Measurements from ENCODE around the gene THNSL1. TPM values are rescaled to one million over a fixed set of nuclear protein-coding genes. Genes with fewer than 3 reads are reported as not detected.
"Not testable (repeated sequence)": the region's sequence is repeated elsewhere in the genome, so short reads cannot be mapped to it uniquely, and the experiment has no call there.

The THNSL1 gene
- 10 to 100 TPM in 1 of 2 experiments, 1 to 10 TPM in 1; 9.8 to 10.0 TPM for total RNA-seq

DNA sequence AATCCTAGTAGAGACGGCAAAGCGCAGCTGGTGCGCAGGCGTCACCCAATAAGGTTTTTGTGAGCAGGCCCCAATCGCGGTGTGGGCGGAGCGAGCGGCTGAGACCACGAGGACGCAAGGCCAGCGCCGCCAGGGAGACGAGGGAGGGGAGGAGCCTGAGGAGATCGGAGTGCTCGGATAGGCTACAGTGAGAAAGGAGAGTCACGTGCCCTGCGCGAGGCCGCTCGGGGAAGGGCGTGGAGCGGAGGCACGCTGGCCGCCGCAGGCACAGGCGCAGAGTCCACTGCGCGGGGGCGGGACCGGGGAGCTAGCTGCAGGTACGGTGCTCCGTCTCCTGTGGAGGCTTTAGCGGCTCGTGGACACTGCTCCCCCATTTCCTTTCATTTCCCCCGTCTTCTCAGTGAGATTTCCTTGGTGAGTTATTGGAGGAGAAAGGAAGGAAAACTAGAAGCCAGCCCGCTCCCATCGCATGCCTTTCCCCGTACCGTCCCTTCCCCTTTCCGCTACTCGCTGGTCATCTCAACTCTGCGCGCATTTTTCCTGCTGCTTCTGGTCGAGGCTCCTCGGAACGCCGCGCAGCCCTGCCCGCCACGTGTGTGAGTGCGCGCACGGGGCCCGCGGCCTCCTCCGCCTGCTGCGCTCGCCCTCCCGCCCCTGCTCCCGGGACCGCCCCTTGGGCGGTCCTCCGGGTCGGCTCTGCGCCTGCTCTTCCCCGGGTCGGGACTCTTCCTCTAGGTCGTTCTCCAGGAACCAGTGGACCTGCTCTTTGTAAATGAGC, at the start of gene THNSL1:
THNSL1 (plus strand) TSS at position 237 of the 778 bp plus-strand sequence. CDS start 6,612 bp downstream, outside the sequence.
- ChIA-PET POLR2A (interaction anchor here (0.6 kb wide), 1 partner anchor 65 kb away, joined by 3 read pairs; no protein-coding TSS in a partner anchor), CTCF (no interaction called here)

- ChIA-PET CTCF (no interaction called here), POLR2A (no interaction called here)
Observed at GRCh38 chr10:24966962-24967481, 49.4 kb upstream of the THNSL1 start.

DNA sequence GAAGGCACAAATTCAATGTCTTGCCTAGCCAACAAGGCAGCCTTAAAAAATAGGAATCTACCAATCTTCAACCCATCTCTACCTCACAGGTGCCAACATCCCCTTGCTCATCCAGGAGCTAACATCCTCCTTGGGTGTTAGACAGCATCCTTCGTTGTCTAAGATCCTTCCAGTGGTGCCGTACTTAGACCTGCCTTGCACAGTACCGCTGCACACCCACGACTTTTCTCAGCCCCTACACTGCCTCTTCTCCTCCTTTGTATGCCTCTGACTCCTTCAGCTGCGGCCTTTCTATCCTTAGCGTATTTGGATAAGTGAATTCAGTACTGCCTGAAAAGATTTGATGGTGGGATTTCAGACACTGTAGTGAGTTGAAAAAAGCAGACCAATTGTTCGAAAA, 48.1 kb upstream of the THNSL1 start:
- ChIA-PET CTCF (no interaction called here), POLR2A (no interaction called here)

DNA sequence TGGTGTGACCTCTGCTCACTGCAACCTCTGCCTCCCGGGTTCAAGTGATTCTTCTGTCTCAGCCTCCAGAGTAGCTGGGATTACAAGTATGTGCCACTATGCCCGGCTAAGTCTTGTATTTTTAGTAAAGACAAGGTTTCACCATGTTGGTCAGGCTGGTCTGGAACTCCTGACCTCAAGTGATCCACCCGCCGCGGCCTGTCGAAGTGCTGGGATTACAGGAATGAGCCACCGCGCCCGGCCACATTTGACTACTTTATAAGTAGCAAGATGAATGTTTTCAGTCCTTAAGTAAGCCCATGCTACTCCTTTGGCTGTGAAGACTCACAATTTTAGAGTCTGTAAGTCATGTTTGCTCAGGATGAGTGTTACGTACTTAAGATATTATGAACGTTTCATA, 47.5 kb upstream of the THNSL1 start:
- CTCF ChIA-PET, POLR2A ChIA-PET: not testable (repeated sequence)

DNA sequence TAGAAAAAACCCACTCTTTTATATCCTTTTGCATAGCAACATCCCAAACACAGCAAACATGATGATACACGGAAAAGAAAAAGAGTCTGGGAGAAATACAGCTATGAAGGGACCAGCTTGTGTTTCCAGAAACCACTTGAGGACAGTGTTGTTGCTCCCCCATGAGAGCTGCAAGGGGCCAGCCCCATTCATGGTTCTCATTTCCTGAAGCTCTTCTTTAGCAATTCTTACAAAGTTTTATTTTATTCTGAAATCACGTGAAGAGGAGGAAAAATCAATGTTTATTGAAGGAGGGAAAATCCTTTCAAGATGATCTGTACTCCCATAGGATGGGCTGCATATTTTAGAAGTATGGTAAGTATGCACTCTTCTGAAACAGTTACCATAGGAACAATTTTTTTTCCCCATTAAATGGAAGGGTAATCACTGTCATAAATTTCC, 46.6 kb upstream of the THNSL1 start:
- POLR2A ChIA-PET = interaction anchor here (0.5 kb wide), 1 partner anchor 277 kb away, joined by 4 read pairs; no protein-coding TSS in a partner anchor
- CTCF ChIA-PET = no interaction called here

DNA sequence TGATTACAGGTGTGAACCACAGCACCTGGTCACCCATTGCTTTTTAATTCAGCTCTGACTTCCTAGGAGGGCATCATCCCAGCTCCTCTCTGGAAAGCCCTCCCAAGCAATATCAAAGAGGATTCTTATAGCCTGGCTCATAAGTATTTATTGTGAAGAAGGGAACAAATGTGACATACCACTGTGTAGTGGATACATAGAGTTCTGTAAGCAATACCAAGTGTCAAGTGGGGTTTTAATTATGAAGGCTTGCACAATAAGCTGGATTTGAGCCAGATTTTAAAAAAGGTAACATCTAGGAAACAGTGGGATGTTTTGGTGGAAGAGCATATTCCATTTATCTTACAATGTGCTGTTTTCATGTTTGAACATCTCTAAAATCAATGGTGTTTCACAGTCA, 45.0 kb upstream of the THNSL1 start:
- ChIA-PET CTCF (no interaction called here), POLR2A (interaction anchor here (0.7 kb wide), 1 partner anchor 559 kb away, joined by 3 read pairs; no protein-coding TSS in a partner anchor)

GRCh38 chr10:24973163-24973562, 43.2 kb upstream of the THNSL1 start:
- ChIA-PET POLR2A (no interaction called here), CTCF (no interaction called here)

GRCh38 chr10:24974976-24975375, 41.4 kb upstream of the THNSL1 start:
- ChIA-PET POLR2A (no interaction called here), CTCF (interaction anchor here (0.5 kb wide), 1 partner anchor 22 kb away, joined by 3 read pairs; no protein-coding TSS in a partner anchor)

GRCh38 chr10:24979685-24980084, 36.7 kb upstream of the THNSL1 start:
- POLR2A ChIA-PET = no interaction called here

DNA sequence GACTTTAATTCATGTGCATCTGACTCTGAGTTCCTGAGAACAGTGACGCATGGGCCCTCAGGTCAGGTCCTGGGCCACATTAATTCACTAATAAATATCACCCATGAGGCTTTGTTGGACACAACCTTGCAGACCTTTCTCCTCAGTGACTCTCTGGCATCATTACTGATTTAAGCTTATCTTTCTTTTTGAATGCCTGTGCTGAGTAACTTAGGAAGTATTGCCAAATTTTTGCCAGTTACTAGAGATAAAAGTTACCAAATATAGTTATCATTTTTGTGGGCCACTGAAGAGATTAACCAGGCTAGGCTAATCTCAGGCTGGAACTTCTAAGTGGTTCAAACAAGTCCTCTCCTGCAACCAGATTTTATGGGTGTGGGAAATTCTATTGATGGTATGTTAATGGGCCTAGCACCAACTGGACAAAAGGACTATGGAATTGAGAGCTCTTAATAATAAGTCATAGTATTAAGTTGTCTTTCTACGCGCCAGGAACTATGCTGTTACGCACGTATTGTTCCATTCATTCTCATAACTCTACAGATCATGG, 35.2 kb upstream of the THNSL1 start:
- ChIA-PET CTCF (no interaction called here), POLR2A (no interaction called here)

More at GRCh38 chr10:24979685-24980084, 36.7 kb upstream of the THNSL1 start:
- CTCF ChIA-PET = no interaction called here

- CTCF ChIA-PET = interaction anchor here (0.5 kb wide), 1 partner anchor 692 kb away, joined by 3 read pairs; no protein-coding TSS in a partner anchor
Observed at GRCh38 chr10:24982319-24983112, 33.9 kb upstream of the THNSL1 start.

DNA sequence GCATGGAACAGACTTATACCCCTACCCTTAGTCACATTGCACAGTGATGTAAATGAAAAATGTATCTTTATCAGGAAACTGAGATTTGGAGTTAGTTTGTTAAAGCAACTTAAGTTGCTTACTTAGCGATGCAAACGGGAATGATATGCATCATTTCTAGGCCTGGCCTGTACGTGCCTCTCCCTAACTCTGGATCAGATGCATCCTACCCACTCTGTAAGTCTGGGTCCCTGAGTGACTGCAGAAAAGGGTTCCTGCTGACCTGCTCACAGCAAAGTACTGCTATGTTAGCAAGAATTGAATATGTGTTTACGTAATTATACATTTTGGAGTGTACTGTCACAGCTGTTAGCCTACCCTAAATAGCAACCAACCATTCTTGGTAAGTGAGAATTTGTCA, 33.3 kb upstream of the THNSL1 start:
- ChIA-PET CTCF (interaction anchor here (0.5 kb wide), 1 partner anchor 692 kb away, joined by 3 read pairs; no protein-coding TSS in a partner anchor), POLR2A (no interaction called here)

More at GRCh38 chr10:24982319-24983112, 33.9 kb upstream of the THNSL1 start:
- POLR2A ChIA-PET = no interaction called here

- ChIA-PET CTCF (interaction anchor here (0.6 kb wide), 1 partner anchor 291 kb away, joined by 3 read pairs; no protein-coding TSS in a partner anchor), POLR2A (no interaction called here)
Observed at GRCh38 chr10:24983946-24984345, 32.5 kb upstream of the THNSL1 start.

GRCh38 chr10:24984906-24985305, 31.5 kb upstream of the THNSL1 start:
- ChIA-PET CTCF (no interaction called here), POLR2A (no interaction called here)

GRCh38 chr10:24988831-24989640, 27.4 kb upstream of the THNSL1 start:
- POLR2A ChIA-PET = no interaction called here
- CTCF ChIA-PET = no interaction called here

DNA sequence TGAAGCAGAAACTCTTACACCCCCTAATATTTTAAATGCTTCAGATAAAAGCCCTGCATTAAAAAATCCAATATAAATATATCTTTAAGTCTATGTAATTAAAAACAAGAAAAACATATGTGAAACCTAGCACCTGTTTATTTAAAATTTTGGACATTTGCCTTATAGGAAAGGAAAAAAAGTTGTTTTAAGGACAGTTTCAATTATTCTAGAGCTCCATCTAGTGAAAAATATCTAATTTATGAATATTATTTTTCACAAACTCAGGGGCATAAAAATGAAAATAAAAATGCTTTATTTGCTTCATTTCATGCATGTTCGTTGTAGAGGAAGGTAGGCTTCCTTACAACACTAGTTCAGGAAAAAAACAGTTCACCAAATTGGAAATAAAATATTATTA, 26.5 kb upstream of the THNSL1 start:
- POLR2A ChIA-PET = no interaction called here

GRCh38 chr10:24991298-24991697, 25.1 kb upstream of the THNSL1 start:
- ChIA-PET POLR2A (no interaction called here), CTCF (interaction anchor here (1.1 kb wide), 1 partner anchor 95 kb away, joined by 3 read pairs; no protein-coding TSS in a partner anchor)

More for the DNA sequence above, 26.5 kb upstream of the THNSL1 start:
- CTCF ChIA-PET = no interaction called here

DNA sequence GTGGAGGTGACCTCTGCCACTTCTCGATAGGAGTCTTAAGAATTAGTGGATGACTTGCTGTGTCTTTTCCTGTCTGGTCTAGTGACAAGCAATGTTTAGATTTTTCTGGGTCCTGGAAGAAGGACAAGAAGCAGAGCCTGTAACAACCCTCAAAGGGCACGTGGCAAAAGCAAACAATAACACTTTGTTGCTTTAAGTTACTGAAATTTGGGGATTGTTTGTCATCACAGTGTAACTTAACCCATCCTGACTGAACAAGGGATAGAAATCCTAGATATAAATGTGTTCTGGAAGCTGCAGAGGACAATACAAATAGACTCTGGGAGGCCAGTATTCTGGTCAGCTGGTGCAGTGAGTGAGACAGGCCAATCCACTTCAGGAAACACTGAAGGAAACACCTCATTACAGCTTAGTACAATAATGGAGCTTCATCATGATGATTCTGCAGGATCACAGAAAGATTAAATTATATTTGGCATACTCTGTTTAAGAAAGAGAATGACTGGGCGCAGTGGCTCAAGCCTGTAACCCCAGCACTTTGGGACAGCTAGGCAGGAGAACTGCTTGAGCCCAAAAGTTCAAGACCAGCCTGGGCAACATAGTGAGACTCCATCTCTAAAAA, 23.8 kb upstream of the THNSL1 start:
- CTCF ChIA-PET = no interaction called here
- POLR2A ChIA-PET = no interaction called here

Measured in activated CD8-positive, alpha-beta memory T cell treated with anti-CD3 and anti-CD28 coated beads for 36 hours (primary cell).